Cerebellar nuclear complex (tissue), 1 donor: Measurements from ENCODE around the gene H1-8.
"Not testable (repeated sequence)": the region's sequence is repeated elsewhere in the genome, so short reads cannot be mapped to it uniquely, and the experiment has no call there.

Source experiments
- DNase-seq, 2 experiments: peaks; one replicate each; lab custom pipeline; 2025; lab: John Stamatoyannopoulos, UW

The H1-8 gene

DNA sequence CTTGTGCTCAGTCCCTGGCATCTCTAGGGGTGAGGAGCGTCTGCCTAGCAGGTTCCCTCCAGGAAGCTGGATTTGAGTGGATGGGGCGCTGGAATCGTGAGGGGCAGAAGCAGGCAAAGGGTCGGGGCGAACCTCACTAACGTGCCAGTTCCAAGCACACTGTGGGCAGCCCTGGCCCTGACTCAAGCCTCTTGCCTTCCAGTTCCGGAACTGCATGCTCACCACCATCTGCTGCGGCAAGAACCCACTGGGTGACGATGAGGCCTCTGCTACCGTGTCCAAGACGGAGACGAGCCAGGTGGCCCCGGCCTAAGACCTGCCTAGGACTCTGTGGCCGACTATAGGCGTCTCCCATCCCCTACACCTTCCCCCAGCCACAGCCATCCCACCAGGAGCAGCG lies 9.6 kb upstream of the H1-8 start:
- DNase-seq: no peak

DNA sequence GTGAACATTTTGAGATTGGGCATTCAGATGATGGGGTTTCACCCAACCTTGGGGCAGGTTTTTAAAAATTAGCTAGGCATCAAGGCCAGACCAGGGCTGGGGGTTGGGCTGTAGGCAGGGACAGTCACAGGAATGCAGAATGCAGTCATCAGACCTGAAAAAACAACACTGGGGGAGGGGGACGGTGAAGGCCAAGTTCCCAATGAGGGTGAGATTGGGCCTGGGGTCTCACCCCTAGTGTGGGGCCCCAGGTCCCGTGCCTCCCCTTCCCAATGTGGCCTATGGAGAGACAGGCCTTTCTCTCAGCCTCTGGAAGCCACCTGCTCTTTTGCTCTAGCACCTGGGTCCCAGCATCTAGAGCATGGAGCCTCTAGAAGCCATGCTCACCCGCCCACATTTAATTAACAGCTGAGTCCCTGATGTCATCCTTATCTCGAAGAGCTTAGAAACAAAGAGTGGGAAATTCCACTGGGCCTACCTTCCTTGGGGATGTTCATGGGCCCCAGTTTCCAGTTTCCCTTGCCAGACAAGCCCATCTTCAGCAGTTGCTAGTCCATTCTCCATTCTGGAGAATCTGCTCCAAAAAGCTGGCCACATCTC lies 8.4 kb upstream of the H1-8 start:
- no peak for DNase-seq

DNA sequence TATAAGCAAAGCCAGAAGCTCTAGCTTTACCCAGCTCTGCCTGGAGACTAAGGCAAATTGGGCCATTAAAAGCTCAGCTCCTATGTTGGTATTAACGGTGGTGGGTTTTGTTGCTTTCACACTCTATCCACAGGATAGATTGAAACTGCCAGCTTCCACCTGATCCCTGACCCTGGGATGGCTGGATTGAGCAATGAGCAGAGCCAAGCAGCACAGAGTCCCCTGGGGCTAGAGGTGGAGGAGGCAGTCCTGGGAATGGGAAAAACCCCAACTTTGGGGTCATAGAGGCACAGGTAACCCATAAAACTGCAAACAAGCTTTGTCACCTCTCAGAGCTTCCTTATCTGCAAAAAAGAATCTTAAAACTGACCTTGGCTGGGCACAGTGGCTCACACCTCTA lies 7.9 kb upstream of the H1-8 start:
- DNase-seq: no peak

DNA sequence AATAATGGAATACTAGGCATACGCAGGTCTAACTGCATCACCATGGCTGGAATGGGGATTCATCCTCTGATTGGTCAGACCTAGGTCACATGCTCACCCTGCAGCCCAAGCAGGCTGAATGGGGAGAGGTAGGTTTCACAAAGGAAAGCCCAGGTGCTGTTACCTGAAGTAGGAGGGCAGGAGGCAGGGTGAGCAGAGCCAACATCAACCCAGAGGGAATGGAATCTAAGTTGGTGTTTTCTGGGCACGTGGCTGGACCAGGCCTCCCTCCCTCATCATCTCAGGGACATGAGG lies 6.7 kb upstream of the H1-8 start:
- DNase-seq: no peak

DNA sequence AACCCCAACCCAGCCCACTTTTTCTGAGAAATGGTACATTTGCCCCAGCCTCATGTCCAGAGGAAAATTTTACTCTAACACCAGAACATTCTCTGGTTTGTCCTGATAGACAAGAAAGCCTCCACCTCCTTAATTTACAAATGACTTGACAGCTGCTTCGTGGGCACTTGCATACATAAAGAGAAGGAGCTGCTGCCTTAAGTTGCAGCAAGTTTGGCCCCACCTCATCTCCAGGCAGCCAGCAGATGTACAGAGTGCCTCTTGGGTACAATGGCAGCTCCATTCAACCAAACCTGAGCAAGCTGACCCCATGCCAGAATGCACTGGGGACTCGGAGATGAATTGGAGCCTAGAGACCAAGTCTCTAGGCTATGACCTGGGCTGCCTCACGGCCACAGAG lies 6.2 kb upstream of the H1-8 start:
- DNase-seq: no peak

DNA sequence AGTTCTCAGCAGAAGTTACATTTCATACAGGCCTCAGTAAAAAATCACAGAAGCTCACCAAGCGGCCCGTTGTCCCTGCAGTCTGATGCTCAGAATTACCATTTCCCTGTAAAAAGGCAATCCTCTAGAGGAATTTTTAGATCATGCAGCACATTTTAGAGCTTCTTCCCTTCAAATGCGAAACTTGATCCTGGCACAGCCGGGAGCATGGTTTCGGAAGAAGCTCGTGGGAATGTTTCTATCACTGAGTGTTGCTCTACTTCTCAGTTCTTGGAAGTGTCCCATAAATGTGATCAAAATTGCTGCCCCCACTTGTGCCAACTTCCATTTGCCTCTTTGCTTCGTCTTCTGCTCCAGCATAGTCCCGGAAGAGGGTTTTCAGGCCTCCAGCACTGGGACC lies 3.8 kb upstream of the H1-8 start:
- no peak for DNase-seq

DNA sequence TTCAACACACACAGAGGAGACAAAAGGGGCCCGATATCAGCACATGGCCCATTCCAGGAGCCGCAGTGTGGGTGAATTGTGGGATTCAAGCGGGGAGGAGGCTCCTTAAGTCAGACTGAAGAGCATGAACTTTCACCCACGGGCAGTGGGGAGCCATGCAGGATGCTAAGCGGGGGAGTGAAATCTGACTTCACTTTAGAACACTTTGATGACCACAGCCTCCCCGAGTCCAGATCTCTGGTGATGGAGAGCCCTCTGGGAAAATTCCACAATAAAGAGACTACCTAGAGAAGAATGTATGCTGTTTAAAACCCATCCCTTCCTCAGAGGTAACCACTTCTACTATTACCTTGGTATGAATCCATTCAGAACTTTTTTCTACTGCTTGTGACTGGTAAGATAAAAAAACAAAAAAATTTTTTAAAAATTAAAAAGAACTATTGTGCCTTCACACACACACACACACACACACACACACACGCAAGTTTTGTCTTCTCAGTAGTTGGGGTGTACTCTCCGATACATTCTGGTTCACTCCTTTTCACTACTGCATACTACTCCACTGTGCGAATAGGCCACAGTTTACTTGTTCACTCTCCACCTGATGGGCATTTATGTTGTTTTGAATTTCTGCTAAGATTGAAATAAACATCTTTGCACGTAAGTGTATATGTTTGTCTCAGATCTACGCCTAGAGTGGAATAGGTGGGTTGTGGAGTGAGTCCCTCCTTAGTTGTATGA lies 2.0 kb upstream of the H1-8 start:
- no peak for DNase-seq

DNA sequence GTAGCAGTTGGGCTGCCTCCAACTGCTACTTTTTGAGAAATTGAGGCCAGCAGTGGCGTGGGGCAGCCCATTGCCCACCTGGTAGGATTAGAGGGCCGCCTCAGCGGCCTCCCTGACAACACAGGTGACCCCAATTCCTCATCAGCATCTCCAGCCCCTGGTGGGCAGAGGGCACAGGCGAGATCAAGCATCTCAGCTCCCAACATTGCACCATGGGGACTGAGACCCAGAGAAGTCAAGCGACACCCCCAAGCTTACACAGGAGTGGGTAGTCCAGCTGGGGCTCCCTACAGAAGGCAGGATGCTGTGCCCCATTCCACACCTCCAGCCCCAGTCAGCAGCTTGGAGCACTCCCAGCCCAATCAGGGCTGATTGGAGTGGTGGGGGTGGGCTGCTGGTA lies 228 bp upstream of the H1-8 start:
- no peak for DNase-seq

DNA sequence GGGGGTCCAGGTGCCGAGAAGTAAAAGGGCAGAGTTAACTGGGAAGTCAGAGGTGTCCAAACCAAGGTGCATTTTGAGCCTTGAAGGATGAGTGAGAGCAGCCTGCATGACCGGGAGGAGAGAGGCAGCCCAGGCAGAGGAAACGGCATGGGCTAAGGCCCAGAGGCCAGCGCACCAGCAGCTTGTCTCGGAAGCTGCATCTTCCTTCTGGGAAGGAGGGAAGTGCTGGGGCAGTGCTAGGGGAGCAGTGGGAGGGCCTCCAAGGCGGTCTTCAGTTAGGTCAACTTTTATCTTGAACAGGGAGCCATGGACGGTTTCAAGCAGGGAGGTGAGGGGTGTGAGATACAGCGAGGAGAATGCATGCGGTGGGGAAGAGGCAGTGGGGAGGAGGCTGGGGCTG lies 1.0 kb downstream of the H1-8 start:
- DNase-seq: no peak

DNA sequence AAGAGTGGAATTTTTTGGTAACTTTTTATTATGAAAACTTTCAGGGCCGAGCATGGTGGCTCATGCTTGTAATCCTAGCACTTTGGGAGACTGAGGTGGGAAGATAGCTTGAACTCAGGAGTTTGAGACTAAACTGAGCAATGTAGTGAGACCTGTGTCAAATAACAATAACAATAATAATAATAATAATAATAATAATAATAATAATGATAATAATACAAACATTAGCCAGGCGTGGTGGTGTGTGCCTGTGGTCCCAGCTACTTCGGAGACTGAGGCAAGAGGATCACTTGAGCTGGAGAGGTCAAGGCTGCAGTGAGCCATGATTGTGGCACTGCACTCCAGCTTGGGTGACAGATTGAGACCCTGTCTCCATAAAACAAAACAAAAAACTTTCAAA lies 3.0 kb downstream of the H1-8 start:
- not testable (repeated sequence) for DNase-seq

DNA sequence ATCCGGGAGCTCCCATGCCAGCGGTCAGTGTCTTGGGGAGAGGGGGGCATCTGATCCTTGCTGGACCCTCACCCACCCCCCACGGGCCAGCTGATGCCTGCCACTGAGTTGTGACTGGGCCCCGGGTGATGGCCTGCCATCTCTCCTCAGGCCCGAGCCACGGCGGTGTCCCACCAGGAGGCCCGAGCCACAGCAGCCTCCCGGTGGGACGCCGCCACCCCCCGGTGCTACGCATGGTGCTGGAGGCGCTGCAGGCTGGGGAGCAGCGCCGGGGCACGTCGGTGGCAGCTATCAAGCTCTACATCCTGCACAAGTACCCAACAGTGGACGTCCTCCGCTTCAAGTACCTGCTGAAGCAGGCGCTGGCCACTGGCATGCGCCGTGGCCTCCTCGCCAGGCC lies 4.3 kb downstream of the H1-8 start:
- no peak for DNase-seq

DNA sequence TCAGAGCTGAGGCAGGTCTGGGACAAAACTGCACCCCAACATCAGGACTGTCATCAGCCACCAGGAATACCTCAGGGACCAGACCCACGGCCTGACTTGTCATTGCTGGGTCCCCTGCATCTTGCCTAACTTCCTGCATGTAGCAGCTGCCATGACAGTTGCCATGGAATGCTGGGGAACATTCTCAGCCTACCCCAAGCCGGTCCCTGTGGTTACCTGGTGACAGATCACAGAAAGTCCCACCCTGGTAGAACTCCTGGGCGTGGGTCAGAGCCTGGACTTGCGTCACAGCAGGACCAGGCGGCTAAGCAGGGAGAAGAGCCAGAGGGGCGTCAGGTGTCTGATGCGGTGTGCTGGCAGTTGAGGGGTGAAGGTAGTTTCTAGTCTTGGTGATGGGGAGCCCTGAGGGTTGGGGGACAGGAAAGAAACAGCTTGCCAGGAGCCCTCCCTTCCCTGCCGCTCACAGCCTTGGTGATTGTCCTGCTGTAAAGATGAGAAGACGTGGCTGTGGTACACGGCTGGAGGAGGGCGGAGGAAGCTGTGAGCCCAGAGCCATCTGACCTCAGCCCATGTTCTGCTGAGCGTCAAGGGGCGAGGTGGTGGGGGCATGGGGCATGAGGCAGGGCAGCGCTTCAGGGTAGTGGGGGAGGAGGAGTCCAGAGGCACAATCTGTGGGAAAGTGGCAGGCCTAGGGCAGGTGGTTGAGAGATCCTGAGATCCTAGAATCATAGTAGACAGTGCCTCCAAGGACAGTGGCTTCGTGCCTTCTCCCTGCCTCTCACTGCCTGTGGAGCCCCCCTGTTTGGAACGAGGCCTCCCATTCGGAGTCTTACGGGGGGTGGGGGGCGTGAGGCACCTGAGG lies 5.4 kb downstream of the H1-8 start:
- no peak for DNase-seq

DNA sequence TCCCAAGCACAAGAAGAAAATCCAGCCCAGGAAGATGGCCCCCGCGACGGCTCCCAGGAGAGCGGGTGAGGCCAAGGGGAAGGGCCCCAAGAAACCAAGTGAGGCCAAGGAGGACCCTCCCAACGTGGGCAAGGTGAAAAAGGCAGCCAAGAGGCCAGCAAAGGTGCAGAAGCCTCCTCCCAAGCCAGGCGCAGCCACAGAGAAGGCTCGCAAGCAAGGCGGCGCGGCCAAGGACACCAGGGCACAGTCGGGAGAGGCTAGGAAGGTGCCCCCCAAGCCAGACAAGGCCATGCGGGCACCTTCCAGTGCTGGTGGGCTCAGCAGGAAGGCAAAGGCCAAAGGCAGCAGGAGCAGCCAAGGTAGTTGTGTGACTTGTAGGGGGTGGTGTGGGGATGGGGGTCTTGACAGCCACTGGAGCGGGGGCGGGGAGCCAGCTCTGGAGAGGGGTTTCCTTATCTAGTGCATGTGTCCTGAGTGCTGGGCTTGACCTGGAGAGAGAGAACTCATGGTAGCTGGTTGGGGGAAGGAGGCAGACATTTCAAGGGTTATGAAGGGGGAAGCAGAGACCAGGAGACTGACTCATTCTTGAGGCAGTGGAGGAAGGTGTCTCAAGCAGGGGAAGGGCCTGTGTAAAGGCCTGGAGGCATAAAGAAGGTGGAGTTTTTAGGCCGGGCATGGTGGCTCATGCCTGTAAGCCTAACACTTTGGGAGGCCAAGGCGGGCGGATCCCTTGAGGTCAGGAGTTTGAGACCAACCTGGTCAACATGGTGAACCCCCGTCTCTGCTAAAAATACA lies 6.2 kb downstream of the H1-8 start:
- no peak for DNase-seq

DNA sequence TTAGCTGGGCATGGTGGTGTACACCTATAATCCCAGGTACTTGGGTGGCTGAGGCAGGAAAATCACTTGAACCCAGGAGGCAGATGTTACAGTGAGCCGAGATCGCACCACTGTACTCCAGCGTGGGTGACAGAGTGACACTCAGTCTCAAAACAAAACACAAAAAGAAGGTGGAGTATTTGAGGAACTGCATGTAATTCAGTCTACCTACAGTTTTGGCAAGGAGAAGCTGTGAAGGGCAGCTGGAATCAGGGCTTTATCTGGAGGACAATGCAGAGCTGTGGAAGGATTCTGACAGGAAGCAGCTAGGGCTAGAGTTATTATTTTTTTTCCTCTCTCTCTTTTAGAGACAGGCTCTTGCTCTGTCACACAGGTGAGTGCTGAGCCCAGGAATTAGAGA lies 6.8 kb downstream of the H1-8 start:
- DNase-seq: no peak

DNA sequence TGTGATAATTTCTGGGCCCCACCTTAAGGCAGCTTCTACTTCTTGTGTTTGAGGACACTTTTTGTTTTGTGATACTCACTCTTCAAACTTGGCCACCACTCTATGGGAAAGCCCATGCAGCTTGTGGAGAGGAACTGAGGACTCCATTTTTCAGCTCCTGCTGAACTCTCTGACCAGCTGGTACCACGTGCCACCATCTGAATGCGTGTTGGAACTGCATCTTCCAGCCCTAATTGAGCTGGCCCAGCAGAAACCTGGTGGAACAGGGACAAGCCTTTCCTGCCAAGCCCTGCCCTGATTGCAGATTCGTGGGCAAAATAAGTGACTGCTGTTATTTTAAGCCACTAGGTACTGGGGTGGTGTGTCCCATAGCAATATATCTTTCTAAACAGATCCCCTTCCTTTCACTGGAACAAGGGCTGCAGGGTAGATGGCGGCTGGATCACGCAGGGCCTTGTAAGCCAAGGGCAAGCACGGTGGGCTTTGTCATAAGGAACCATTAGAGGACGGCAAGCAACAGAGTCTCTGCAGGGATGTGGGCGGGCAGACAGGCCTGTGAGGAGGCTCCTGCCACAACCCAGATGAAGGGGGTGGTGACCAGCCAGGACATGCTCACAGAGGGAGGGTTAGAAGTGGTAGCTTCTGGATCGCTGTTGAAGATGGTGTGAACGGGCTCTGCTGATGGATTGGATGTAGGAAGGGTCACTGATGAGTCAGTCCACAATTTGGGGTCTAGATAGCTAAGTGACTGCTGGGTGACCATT lies 9.5 kb downstream of the H1-8 start:
- DNase-seq: no peak

DNA sequence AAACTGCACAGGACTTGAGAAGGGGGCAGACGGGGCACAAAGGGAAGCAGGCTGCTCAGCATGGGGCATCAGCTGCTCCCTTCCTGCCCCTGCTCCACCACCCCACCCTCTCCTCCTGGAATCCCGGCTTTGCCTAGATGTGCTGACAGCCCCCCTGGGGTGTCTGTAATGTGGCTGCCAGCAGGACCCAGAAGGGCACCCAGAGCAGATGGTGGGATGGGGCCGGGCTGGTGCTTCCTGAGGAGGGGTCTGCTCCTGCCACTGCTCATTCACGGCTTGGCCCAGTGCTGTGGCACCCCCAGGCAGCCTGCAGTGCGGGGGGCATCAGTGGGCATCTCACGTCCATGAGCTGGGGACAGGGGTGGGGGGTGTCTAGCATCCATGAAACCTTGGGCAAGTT lies 10.2 kb downstream of the H1-8 start:
- no peak for DNase-seq

DNA sequence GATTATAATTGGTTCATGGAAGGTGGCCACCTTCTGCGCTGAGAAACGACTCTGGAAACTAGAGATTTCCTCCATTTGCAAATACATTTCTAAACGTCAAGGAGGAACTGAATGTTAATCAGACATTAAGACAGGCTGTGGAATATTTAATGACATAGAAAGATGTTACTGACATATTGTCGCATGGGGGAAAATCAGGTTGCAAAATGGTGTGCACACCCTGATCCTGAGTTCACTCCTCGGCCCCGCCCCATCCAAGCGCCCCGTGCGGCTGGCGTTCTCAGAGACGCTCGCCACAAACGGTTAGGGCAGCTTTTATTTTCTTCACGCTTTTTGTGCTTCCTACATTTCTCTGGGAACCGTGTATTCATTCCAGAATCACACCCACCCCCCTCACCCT lies 10.7 kb downstream of the H1-8 start:
- DNase-seq: no peak

DNA sequence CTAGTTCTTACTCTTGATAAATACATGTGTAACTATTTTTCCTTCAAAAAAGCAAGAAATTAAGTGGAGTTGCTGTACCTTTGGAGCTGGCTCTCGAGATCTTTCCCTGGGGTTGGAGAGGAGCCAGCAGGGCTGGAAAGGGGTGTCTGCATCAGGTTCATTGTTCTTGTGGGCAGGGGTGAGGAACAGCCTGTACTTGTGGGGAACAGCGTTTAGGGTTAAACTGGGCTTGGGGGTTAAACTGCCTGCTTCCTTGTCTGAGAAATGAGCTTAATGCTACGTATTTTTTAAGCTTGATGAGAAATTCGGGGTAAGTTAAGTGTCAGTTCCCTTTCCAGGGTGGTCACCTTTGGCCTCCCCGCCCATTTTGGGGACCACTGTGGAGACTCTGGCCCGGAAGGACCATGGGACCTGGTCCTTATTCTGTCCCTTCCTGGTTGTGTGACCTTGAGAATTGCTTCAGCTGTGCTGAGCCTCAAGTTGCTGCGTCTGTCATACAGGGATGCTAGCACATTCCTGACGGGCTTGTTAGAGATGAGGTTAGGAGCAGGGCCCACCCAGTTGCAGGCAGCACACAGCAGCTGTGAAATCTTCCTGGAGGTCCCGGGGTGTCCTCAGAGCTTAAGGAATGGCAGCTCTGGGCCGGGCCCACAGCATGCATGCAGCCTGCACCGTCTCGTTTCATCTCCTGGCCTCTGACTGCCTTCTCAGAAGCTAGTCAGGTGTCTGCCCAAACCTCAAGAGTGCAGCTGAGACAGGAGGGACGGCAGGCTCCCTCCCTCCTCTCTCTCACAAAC lies 11.6 kb downstream of the H1-8 start:
- no peak for DNase-seq

DNA sequence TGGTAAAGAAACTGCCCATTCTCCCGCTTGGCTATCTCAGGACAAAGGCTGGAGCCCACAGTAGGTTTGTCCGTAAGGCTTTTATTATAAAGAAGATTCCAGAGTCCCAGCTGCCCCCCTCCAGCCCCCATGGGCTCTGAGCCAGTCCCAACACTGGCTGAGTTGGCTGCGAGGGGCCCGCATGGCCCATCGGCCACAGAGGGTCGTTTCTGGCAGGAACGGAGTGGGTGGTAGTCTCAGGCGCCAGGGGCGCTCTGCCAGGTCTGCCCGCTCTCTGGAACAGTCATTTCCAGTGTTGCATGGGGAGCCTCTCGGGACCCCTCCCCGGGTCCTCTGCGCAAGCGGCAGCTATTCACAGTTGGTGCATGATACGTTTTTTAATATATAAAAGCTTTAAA lies 12.2 kb downstream of the H1-8 start:
- DNase-seq: no peak

DNA sequence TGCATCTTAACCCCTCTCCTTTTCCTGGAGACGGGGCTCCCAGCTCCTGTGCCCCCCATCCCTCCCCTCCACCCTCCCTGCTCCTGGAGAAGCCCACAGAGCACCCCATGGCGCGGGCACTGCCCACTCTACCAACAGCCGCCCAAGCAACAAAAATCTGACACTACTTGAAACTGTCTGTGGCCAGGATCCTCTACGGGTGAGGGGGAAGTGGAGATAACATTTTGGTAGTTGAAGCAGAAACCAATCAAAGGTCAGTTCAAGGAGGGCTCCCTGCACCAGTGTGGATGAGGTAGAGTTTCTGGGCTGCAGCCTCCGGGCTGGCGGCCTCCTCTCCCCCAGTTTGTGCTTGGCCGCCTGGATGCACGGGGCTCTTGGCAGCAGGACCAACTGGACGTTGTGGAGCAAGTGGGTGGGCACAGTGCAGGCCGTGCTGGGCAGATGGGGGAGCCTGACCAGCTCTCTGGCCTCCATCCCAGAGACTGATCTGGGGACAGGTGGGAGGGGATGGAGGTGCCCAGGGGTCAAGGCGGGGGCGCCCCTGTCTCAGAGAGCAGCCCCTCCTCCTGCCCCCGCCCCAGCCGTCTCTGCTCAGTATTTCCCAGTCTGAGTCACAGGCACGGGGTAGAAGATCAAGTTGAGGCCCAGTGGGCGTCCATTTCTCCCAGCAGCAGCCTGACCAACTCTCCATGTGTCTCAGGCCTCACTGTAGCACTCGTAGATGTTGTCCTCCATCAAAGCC lies 12.8 kb downstream of the H1-8 start:
- DNase-seq: no peak
